WTC11 (cell line): ENCODE results near the gene CHST11. TPM values are rescaled to one million over a fixed set of nuclear protein-coding genes. Genes with fewer than 3 reads are reported as not detected.

ENCODE experiments used
- ATAC-seq: fragments of 200-7000 bp; cut with Tn5 transposase; 2 replicates; pipeline ENCODE4 v1.10.0; 2021; ENCODE audit warnings: mild to moderate bottlenecking, moderate library complexity
- CTCF ChIA-PET: fragments of 300-600 bp; sonication (Branson Sonifier 250); formaldehyde crosslinking; loops from one replicate; lab custom pipeline; 2021; ENCODE audit warnings: antibody characterized with exemption; lab: Charles Lee
- POLR2A ChIA-PET: fragments of 350-600 bp; sonication (Branson Sonifier 250); formaldehyde crosslinking; loops from one replicate; lab custom pipeline; 2021; ENCODE audit warnings: antibody characterized with exemption; lab: Charles Lee
- DNase-seq: peaks from one replicate; pipeline ENCODE4 v3.0.0; 2021; ENCODE audit warnings: low spot score
- H3K27ac Mint-ChIP-seq: 2 replicates; pipeline ENCODE4 v1.8.0; 2021; ENCODE audit warnings: mixed read lengths
- H3K27me3 Mint-ChIP-seq: 2 replicates; pipeline ENCODE4 v1.8.0; 2021; ENCODE audit warnings: low read depth, mild to moderate bottlenecking, moderate library complexity, mixed read lengths
- H3K36me3 Mint-ChIP-seq: 2 replicates; pipeline ENCODE4 v1.8.0; 2021; ENCODE audit warnings: mixed read lengths
- H3K4me1 Mint-ChIP-seq: 2 replicates; pipeline ENCODE4 v1.8.0; 2022; ENCODE audit warnings: mixed read lengths
- H3K4me3 Mint-ChIP-seq: 2 replicates; pipeline ENCODE4 v1.8.0; 2021; ENCODE audit warnings: mild to moderate bottlenecking, moderate library complexity, mixed read lengths
- H3K9me3 Mint-ChIP-seq: 2 replicates; pipeline ENCODE4 v1.8.0; 2021; ENCODE audit warnings: mixed read lengths
- CBFB ChIP-seq: sonication (generic); formaldehyde crosslinking; IDR thresholded peaks from 2 replicates; pipeline ENCODE4 v1.8.1; 2022; ENCODE audit warnings: mild to moderate bottlenecking, low read depth, missing genetic modification reagents
- FOXK1 ChIP-seq: sonication (generic); formaldehyde crosslinking; IDR thresholded peaks from 2 replicates; pipeline ENCODE4 v1.8.0; 2022; ENCODE audit warnings: mild to moderate bottlenecking, moderate library complexity, missing genetic modification reagents
- FOXP1 ChIP-seq: sonication (generic); formaldehyde crosslinking; IDR thresholded peaks from 2 replicates; pipeline ENCODE4 v1.8.0; 2022; ENCODE audit warnings: missing genetic modification reagents, mild to moderate bottlenecking, moderate library complexity, borderline replicate concordance
- JUN ChIP-seq: sonication (generic); formaldehyde crosslinking; IDR thresholded peaks from 2 replicates; pipeline ENCODE4 v1.8.0; 2023; ENCODE audit warnings: mild to moderate bottlenecking, missing genetic modification reagents
- MXD4 ChIP-seq: fragments of 250-450 bp; sonication (Bioruptor Pico); IDR thresholded peaks from 2 replicates; pipeline ENCODE4 v1.8.0; 2021; ENCODE audit warnings: mild to moderate bottlenecking, moderate library complexity, borderline replicate concordance
- NR2C2 ChIP-seq: sonication (generic); formaldehyde crosslinking; IDR thresholded peaks from 2 replicates; pipeline ENCODE4 v1.8.0; 2022; ENCODE audit warnings: mild to moderate bottlenecking, missing genetic modification reagents
- NR3C1 ChIP-seq: sonication (generic); formaldehyde crosslinking; conservative IDR thresholded peaks from 2 replicates; pipeline ENCODE4 v1.8.1; 2023; ENCODE audit warnings: low read depth, mild to moderate bottlenecking, missing genetic modification reagents
- SMAD3 ChIP-seq: sonication (generic); formaldehyde crosslinking; IDR thresholded peaks from 2 replicates; pipeline ENCODE4 v1.8.0; 2022; ENCODE audit warnings: missing genetic modification reagents, mild to moderate bottlenecking, borderline replicate concordance
- SMAD4 ChIP-seq: sonication (generic); formaldehyde crosslinking; IDR thresholded peaks from 2 replicates; pipeline ENCODE4 v1.8.0; 2022; ENCODE audit warnings: mild to moderate bottlenecking, missing genetic modification reagents
- SOX15 ChIP-seq: fragments of 250-450 bp; sonication (Bioruptor Pico); IDR thresholded peaks from 2 replicates; pipeline ENCODE4 v1.9.0; 2021; ENCODE audit warnings: mild to moderate bottlenecking
- SP1 ChIP-seq: sonication (generic); formaldehyde crosslinking; conservative IDR thresholded peaks from 2 replicates; pipeline ENCODE4 v1.8.1; 2022; ENCODE audit warnings: missing genetic modification reagents
- TCF7 ChIP-seq: sonication (generic); formaldehyde crosslinking; IDR thresholded peaks from 2 replicates; pipeline ENCODE4 v1.8.0; 2022; ENCODE audit warnings: mild to moderate bottlenecking, low read depth, missing genetic modification reagents, moderate library complexity
- ZNF219 ChIP-seq: sonication (generic); formaldehyde crosslinking; IDR thresholded peaks from 2 replicates; pipeline ENCODE4 v1.8.0; 2023; ENCODE audit warnings: missing genetic modification reagents, mild to moderate bottlenecking, borderline replicate concordance
- ZNF396 ChIP-seq: fragments of 250-450 bp; sonication (Bioruptor Pico); IDR thresholded peaks from 2 replicates; pipeline ENCODE4 v1.8.0; 2021; ENCODE audit warnings: mild to moderate bottlenecking, moderate library complexity, borderline replicate concordance
- ZNF423 ChIP-seq: fragments of 250-450 bp; sonication (Bioruptor Pico); IDR thresholded peaks from 2 replicates; pipeline ENCODE4 v2.1.2; 2022; ENCODE audit warnings: mild to moderate bottlenecking, moderate library complexity
- total RNA-seq: library from RNA; stranded (reverse); gene quantifications from 3 replicates; pipeline ENCODE4 v1.2.3, GENCODE V29; 2021
- TF ChIP-seq, protein P1 (sequence below): fragments of 250-450 bp; sonication (Bioruptor Pico); IDR thresholded peaks from 2 replicates; pipeline ENCODE4 v1.9.0; 2021; ENCODE audit warnings: moderate library complexity, mild to moderate bottlenecking, inconsistent platforms, borderline replicate concordance
- TF ChIP-seq, protein P2 (sequence below): sonication (generic); formaldehyde crosslinking; IDR thresholded peaks from 2 replicates; pipeline ENCODE4 v1.8.1; 2023; ENCODE audit warnings: mild to moderate bottlenecking, missing genetic modification reagents, borderline replicate concordance
- TF ChIP-seq, protein P3 (sequence below): sonication (generic); formaldehyde crosslinking; IDR thresholded peaks from 2 replicates; pipeline ENCODE4 v1.8.0; 2022; ENCODE audit warnings: mild to moderate bottlenecking, missing genetic modification reagents
- TF ChIP-seq, protein P4 (sequence below): fragments of 250-450 bp; sonication (Bioruptor Pico); IDR thresholded peaks from 2 replicates; pipeline ENCODE4 v1.9.0; 2021; ENCODE audit warnings: mild to moderate bottlenecking
- TF ChIP-seq, protein P5 (sequence below): sonication (generic); formaldehyde crosslinking; IDR thresholded peaks from 2 replicates; pipeline ENCODE4 v1.8.1; 2023; ENCODE audit warnings: mild to moderate bottlenecking, missing genetic modification reagents

Gene CHST11
- total RNA-seq, 1 experiment from 2014 or later, result 24.2 TPM

DNA sequence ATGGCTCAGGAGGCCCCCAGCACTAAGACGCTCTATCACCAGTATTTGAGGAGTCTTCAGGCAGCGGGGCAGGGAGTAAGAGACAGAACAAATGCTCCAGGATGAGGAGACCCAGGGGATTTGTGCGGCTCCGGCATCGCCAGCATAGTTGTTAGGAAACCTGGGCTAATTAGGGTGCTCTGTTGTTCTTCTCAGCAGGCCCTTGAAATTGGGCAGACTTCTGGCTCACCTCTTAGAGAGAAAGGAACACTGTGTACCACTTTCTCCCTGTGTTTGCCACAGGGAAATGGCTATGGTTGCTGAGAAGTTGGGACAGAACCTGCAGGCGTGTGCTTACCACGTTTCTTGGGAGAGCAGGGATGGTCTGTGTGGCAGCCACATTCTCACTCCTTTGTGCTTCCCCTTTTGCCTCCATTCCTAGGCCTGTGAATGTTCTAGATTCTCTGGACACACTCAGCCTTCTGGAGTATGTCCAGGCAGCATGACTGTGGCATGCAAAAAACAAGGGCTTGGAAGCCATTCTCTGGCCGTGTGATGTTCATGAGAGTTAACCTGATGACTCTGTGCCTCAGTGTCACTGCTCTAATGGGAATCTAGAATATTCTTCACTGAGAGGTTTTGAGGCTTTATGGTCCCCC lies 109.0 kb downstream of the CHST11 start:
- Mint-ChIP-seq H3K4me1 (peaks cover 4% of the 10 kb centered on the region; the same call in 1 of the 2 replicates), H3K4me3 (no peak overlapping the region), H3K36me3 (peaks cover 9% of the 10 kb centered on the region), H3K9me3 (peaks cover 15% of the 10 kb centered on the region), H3K27me3 (no peaks in the 10 kb centered on the region), H3K27ac (no peak overlapping the region)
- TF ChIP-seq SMAD3, result no peak
- no peak for TF ChIP-seq ZNF396 (CRISPR knock-in tag)
- no peak for TF ChIP-seq TCF7
- no peak for TF ChIP-seq ZNF219
- no peak for TF ChIP-seq JUN (CRISPR knock-in tag)
- TF ChIP-seq NR3C1 (CRISPR knock-in tag), result no peak
- no peak for TF ChIP-seq ZNF423
- no peak for TF ChIP-seq MXD4
- TF ChIP-seq, protein P1, sequence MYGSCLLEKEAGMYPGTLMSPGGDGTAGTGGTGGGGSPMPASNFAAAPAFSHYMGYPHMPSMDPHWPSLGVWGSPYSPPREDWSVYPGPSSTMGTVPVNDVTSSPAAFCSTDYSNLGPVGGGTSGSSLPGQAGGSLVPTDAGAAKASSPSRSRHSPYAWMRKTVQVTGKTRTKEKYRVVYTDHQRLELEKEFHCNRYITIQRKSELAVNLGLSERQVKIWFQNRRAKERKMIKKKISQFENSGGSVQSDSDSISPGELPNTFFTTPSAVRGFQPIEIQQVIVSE (CRISPR knock-in tag), result no peak
- no peak for TF ChIP-seq NR2C2
- TF ChIP-seq FOXK1 (CRISPR knock-in tag), result no peak
- TF ChIP-seq SMAD4 (CRISPR knock-in tag), result no peak
- no peak for TF ChIP-seq CBFB (CRISPR knock-in tag)
- POLR2A ChIA-PET, result no interaction called here
- no peak for DNase-seq
- ATAC-seq, result no peak
- CTCF ChIA-PET, result interaction anchor here (0.7 kb wide), 1 partner anchor 497 kb away, joined by 5 read pairs; no protein-coding TSS in a partner anchor

DNA sequence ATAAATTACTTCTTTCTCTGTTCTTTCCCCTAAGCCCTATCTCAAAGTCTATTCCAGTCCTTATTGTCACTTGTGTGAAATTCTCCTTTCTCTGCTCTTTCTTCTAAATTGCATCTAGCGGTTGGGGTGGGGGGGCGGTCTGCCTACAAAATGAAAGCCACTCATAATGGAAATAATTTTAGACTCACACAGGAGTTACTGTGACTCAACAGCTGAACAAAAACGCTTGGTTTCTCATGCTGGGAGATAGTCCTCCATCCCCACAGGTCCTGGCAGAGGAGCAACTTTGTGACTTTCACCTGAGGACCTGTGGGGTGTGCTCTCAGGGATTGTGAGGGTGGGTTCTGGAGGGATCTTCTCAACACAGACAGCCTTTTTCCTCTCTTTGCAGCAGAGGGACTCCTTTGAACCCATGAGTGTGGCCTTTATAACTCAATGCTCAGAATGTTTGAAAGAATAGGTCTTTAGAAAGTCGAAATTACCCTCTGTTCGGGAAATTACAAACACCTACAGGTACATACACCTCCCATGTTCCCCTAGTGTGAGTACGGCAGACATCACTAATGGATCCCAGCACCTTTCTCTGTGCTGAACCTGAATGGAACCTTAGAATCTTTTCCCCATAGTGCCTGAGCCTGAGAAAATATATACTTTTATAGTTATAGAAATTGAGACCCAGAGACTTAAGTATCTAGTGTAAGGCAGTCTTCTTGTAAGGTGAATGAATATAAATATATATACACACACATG lies 109.7 kb downstream of the CHST11 start:
- ATAC-seq, result no peak; the same call in 1 of the 2 replicates
- TF ChIP-seq SOX15 (no peak), SMAD3 (no peak), SP1 (no peak), MXD4 (no peak)
- TF ChIP-seq, protein P2, sequence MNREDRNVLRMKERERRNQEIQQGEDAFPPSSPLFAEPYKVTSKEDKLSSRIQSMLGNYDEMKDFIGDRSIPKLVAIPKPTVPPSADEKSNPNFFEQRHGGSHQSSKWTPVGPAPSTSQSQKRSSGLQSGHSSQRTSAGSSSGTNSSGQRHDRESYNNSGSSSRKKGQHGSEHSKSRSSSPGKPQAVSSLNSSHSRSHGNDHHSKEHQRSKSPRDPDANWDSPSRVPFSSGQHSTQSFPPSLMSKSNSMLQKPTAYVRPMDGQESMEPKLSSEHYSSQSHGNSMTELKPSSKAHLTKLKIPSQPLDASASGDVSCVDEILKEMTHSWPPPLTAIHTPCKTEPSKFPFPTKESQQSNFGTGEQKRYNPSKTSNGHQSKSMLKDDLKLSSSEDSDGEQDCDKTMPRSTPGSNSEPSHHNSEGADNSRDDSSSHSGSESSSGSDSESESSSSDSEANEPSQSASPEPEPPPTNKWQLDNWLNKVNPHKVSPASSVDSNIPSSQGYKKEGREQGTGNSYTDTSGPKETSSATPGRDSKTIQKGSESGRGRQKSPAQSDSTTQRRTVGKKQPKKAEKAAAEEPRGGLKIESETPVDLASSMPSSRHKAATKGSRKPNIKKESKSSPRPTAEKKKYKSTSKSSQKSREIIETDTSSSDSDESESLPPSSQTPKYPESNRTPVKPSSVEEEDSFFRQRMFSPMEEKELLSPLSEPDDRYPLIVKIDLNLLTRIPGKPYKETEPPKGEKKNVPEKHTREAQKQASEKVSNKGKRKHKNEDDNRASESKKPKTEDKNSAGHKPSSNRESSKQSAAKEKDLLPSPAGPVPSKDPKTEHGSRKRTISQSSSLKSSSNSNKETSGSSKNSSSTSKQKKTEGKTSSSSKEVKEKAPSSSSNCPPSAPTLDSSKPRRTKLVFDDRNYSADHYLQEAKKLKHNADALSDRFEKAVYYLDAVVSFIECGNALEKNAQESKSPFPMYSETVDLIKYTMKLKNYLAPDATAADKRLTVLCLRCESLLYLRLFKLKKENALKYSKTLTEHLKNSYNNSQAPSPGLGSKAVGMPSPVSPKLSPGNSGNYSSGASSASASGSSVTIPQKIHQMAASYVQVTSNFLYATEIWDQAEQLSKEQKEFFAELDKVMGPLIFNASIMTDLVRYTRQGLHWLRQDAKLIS (CRISPR knock-in tag), result no peak
- TF ChIP-seq, protein P3, sequence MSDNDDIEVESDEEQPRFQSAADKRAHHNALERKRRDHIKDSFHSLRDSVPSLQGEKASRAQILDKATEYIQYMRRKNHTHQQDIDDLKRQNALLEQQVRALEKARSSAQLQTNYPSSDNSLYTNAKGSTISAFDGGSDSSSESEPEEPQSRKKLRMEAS, result no peak

DNA sequence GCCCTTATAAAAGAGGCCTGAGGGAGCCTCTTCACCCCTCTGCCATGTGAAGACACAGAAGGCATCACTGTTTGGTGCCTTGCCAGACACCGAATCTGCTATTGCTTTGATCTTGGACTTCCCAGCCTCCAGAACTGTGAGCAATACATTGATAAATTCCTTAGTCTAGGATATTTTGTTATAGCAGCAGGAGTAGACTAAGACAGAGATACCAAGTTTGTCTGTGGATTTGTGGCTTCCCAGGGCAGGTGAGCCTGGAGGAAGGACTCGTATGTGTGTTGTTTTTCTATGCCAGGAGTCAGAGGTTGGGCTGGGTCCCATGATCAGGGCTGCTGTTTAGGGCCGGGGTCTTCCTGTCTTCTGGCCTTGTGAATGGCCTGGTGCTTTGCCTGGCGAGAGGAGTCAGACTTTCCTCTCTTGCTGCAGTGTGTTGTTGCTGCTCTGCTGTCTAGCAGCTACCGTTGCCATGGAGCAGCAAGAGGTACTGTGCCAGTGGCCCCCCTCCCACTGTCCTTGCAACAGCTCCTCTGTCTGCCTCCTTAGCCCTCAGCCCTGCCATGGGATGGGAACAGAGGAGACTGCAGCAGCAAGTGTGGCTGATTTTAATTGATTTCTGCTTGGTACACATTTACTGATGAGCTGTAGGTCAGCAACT lies 111.2 kb downstream of the CHST11 start:
- Mint-ChIP-seq H3K4me1 (peaks cover 4% of the 10 kb centered on the region; the same call in 1 of the 2 replicates), H3K4me3 (no peak overlapping the region), H3K27me3 (no peaks in the 10 kb centered on the region), H3K9me3 (peaks cover 15% of the 10 kb centered on the region), H3K36me3 (peaks cover 9% of the 10 kb centered on the region), H3K27ac (no peak overlapping the region)
- ChIA-PET CTCF (interaction anchor here (0.9 to 2.1 kb wide), 3 partner anchors 86 to 186 kb away, joined by 3 to 10 read pairs (median 3); no protein-coding TSS in a partner anchor), POLR2A (no interaction called here)
- no peak for DNase-seq
- ATAC-seq, result 0 out of 2 replicates have a peak, but pooled peaks have one; percentile 22
- no peak for TF ChIP-seq FOXP1 (CRISPR knock-in tag)
- TF ChIP-seq TCF7, result no peak
- TF ChIP-seq, protein P4, sequence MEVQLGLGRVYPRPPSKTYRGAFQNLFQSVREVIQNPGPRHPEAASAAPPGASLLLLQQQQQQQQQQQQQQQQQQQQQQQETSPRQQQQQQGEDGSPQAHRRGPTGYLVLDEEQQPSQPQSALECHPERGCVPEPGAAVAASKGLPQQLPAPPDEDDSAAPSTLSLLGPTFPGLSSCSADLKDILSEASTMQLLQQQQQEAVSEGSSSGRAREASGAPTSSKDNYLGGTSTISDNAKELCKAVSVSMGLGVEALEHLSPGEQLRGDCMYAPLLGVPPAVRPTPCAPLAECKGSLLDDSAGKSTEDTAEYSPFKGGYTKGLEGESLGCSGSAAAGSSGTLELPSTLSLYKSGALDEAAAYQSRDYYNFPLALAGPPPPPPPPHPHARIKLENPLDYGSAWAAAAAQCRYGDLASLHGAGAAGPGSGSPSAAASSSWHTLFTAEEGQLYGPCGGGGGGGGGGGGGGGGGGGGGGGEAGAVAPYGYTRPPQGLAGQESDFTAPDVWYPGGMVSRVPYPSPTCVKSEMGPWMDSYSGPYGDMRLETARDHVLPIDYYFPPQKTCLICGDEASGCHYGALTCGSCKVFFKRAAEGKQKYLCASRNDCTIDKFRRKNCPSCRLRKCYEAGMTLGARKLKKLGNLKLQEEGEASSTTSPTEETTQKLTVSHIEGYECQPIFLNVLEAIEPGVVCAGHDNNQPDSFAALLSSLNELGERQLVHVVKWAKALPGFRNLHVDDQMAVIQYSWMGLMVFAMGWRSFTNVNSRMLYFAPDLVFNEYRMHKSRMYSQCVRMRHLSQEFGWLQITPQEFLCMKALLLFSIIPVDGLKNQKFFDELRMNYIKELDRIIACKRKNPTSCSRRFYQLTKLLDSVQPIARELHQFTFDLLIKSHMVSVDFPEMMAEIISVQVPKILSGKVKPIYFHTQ (CRISPR knock-in tag), result no peak
- TF ChIP-seq, protein P5, sequence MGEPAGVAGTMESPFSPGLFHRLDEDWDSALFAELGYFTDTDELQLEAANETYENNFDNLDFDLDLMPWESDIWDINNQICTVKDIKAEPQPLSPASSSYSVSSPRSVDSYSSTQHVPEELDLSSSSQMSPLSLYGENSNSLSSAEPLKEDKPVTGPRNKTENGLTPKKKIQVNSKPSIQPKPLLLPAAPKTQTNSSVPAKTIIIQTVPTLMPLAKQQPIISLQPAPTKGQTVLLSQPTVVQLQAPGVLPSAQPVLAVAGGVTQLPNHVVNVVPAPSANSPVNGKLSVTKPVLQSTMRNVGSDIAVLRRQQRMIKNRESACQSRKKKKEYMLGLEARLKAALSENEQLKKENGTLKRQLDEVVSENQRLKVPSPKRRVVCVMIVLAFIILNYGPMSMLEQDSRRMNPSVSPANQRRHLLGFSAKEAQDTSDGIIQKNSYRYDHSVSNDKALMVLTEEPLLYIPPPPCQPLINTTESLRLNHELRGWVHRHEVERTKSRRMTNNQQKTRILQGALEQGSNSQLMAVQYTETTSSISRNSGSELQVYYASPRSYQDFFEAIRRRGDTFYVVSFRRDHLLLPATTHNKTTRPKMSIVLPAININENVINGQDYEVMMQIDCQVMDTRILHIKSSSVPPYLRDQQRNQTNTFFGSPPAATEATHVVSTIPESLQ (CRISPR knock-in tag), result no peak

More for the DNA sequence above, 109.7 kb downstream of the CHST11 start:
- ChIA-PET CTCF (no interaction called here), POLR2A (no interaction called here)
- peaks cover 9% of the 10 kb centered on the region for H3K36me3 Mint-ChIP-seq
- H3K27me3 Mint-ChIP-seq, result no peaks in the 10 kb centered on the region
- no peak for DNase-seq
- H3K27ac Mint-ChIP-seq, result no peak overlapping the region
- H3K4me1 Mint-ChIP-seq, result peaks cover 4% of the 10 kb centered on the region; the same call in 1 of the 2 replicates
- H3K4me3 Mint-ChIP-seq, result no peak overlapping the region
- peaks cover 15% of the 10 kb centered on the region for H3K9me3 Mint-ChIP-seq
